GM21528 (cell line): Measurements from ENCODE around the gene COL6A2.
"Not testable (repeated sequence)": the region's sequence is repeated elsewhere in the genome, so short reads cannot be mapped to it uniquely, and the experiment has no call there.

Experiments used
- ATAC-seq: cut with Tn5 transposase; IDR thresholded peaks from one replicate; pipeline ENCODE4 v1.9.1; 2021; ENCODE audit warnings: mild to moderate bottlenecking, moderate library complexity; ENCODE audit not compliant: unreplicated experiment, low FRiP score

The COL6A2 gene

GRCh38 chr21:46097336-46098293 is at the start of gene COL6A2:
Gene COL6A2, plus strand, starts transcription at chr21:46098112.
- no peak for ATAC-seq

- no peak for ATAC-seq
Observed at GRCh38 chr21:46048926-46049889, 48.7 kb upstream of the COL6A2 start.

DNA sequence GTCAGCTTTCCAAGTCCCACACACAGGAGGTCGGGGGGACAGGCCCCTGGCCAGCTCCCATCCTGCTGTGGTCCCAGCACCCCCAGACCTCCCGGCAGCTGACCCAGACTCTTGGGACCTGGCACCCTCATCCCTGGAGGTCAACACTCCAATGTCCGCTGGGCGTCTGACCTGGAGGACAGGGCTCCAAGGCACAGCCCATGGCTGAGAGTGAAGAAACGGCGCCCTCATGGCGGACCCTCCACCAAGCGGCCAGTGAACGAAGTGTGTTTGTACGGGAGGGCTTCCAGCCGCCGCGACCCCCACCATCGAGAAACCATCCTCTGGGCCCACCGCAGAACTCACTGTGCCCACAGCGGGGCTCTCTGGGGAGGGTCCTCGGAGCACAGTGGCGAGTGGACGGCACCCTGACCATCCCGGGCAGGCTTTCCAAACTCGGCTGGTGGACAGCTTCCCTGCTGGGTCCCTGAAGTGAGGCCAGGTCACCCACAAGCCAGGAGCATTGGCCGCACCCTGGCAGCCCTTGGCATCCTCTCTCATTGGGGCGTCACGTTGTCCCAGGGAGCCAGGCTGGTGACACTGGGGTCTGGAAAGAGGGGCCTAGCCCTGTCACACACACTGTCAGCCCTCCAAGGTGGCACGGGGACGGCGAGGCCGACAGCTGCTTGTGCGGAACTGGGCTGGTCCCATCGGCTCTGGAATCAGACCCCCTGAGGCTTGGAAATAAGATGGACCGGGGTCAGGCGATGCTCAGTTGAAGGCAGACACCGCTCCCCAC is 47.8 kb upstream of the COL6A2 start:
- no peak for ATAC-seq

GRCh38 chr21:46050668-46051378 is 47.1 kb upstream of the COL6A2 start:
- no peak for ATAC-seq

GRCh38 chr21:46051379-46051770 is 46.5 kb upstream of the COL6A2 start:
- no peak for ATAC-seq

- ATAC-seq: no peak
Observed at GRCh38 chr21:46051821-46052675, 45.9 kb upstream of the COL6A2 start.

GRCh38 chr21:46052703-46053651 is 44.9 kb upstream of the COL6A2 start:
- ATAC-seq: no peak

- ATAC-seq: no peak
Observed at GRCh38 chr21:46054031-46054430, 43.9 kb upstream of the COL6A2 start.

- no peak for ATAC-seq
Observed at GRCh38 chr21:46054451-46054881, 43.4 kb upstream of the COL6A2 start.

DNA sequence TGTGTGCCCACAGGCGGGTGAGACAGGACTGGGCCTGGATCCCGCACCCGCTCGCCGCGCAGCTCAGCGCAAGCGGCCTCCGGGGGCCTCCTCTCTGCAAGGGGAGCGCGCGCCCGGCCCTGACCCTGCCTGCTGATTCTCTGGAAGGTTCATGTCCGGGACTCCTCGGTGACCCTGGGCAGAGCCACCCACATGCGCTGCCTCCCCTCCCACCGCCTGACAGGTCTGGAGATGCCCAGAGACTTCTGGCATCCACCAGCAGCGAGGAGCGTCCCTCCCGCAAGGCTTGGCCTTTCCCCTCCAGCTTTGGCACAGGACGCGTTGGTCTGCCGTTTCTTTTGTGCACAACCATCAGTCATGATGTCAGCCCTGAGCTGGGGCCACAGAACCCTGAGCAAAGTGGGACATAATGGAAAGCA is 42.0 kb upstream of the COL6A2 start:
- no peak for ATAC-seq

DNA sequence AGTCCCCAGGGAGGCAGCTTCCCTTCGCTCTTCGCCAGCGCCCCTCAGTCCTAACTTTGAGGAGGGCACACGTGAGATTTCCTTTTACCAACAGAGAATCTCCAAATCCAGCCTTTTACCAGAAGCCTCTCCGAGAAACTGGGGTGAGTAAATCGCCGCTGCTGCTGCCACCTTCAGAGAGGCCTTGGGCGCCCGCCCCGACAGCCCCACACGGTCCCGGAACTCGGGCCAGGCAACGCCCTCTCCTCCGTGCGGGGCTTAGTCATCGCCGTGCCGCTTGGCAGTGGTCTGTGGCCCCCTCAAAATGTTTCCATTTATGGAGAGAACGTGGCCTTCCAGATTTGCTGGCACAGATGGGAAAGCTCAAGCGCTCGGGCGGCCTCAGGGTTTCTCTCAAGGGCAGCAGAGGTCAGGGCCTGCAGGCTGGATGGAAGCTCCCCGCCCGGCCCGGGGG is 41.4 kb upstream of the COL6A2 start:
- ATAC-seq: no peak

GRCh38 chr21:46057111-46057709 is 40.7 kb upstream of the COL6A2 start:
- no peak for ATAC-seq

- no peak for ATAC-seq
Observed at GRCh38 chr21:46057710-46058241, 40.1 kb upstream of the COL6A2 start.

DNA sequence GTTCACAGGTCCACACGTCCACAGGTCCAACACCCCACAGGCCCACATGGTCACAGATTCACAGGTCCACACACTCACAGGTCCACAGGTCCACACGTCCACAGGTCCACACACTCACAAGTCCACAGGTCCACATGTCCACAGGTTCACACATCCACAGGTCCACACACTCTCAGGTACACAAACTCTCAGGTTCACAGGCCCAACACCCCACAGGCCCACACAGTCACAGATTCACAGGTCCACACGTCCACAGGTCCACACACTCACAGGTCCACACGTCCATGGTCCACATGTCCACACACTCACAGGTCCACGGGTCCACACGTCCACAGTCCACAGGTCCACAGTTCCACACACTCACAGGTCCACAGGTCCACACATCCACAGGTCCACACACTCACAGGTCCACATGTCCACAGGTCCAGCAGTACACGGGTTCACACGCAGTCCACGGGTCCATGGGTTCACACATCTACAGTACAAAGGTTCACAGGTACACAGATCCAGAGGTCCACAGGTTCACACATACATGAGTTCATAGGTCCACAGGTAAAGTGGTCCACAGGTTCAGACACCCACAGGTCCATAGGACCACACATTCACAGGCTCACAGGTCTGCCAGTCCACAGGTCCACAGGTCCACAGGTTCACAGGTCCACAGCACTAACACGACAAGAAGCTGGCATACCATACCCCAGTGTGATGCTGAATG is 39.3 kb upstream of the COL6A2 start:
- ATAC-seq: no peak

- no peak for ATAC-seq
Observed at GRCh38 chr21:46059195-46059594, 38.7 kb upstream of the COL6A2 start.

GRCh38 chr21:46059711-46060455 is 38.0 kb upstream of the COL6A2 start:
- ATAC-seq: not testable (repeated sequence)
